Measurements from ENCODE around the gene SLC35A3.
"Not testable (repeated sequence)": the region's sequence is repeated elsewhere in the genome, so short reads cannot be mapped to it uniquely, and the experiment has no call there.

Gene SLC35A3

GRCh38 chr1:99972066-99972465 is 2.3 kb downstream of the SLC35A3 start:
- DNase-seq = not testable (repeated sequence)

DNA sequence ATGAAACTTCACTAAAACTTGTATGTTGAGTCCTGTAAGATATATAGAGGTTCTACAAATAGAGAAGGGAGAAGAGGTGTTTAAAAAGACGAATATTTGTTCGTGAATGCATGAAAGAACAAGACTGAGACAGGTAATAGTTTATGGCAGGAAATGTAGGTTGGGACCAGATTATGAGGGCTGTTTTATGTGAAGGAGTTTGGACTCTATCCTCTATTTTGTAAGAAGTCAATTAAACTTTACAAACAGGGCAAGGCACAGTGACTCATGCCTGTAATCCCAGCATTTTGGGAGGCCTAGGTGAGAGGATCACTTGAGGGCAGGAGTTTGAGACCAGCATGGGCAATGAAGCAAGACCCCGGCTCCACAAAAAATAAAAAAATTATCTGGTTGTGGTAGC is 5.7 kb downstream of the SLC35A3 start:
- no peak for DNase-seq

DNA sequence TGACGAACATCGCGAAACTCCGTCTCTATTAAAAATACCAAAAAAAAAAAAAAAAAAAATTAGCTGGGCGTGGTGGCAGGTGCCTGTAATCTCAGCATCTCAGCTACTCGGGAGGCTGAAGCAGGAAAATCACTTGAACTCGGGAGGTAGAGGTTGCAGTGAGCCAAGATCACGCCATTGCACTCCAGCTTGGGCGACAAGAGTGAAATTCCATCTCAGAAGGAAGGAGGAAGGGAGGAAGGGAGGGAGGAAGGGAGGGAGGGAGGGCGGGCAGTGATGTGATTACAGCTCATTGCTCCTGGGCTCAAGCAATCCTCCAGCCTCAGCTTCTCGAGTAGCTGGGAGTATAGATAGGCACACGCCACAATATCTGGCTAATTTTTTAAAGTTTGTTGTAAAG is 7.5 kb downstream of the SLC35A3 start:
- DNase-seq = not testable (repeated sequence)

DNA sequence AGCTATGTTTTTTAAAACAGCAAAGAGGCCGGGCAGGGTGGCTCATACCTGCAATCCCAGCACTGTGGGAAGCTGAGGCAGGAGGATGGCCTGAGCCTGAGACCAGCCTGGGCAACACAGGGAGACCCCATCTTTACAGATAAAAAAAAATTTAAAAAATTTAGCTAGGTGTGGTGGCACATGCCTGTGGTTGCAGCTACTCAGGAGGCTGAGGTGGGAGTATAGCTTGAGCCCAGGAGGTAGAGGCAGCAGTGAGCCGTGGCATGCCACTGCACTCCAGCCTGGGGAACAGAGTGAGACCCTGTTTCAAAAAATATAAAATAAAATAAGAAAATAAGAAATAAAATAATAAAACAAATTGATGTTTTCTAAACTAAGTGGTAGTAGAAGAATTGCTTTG is 8.4 kb downstream of the SLC35A3 start:
- no peak for DNase-seq

- DNase-seq = no peak
Observed at GRCh38 chr1:99979091-99979490, 9.3 kb downstream of the SLC35A3 start.

- no peak for DNase-seq
Observed at GRCh38 chr1:99980928-99981327, 11.1 kb downstream of the SLC35A3 start.

- DNase-seq = no peak
Observed at GRCh38 chr1:99986656-99987225, 16.9 kb downstream of the SLC35A3 start.

GRCh38 chr1:99988210-99988765 is 18.5 kb downstream of the SLC35A3 start:
- DNase-seq = no peak

GRCh38 chr1:99992044-99992722 is 22.4 kb downstream of the SLC35A3 start:
- no peak for DNase-seq

GRCh38 chr1:99992760-99993467 is 23.1 kb downstream of the SLC35A3 start:
- no peak for DNase-seq

GRCh38 chr1:99993468-99993845 is 23.7 kb downstream of the SLC35A3 start:
- DNase-seq = no peak

DNA sequence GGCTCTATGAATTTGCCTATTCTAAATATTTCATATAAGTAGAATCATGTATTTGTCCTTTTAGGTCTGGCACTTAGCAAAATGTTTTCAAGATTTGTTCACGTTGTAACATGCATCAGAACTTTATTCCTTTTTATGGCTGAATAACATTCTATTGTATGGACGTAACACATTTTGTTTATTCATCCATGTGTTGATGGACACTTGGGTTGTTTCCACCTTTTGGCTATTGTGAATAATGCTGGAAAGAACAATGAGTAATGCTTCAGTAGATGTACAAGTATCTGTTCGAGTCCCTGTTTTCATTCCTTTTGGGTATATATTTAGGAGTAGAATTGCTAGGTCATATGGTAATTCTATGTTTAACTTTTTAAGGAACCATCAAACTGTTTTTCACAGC is 24.7 kb downstream of the SLC35A3 start:
- no peak for DNase-seq

DNA sequence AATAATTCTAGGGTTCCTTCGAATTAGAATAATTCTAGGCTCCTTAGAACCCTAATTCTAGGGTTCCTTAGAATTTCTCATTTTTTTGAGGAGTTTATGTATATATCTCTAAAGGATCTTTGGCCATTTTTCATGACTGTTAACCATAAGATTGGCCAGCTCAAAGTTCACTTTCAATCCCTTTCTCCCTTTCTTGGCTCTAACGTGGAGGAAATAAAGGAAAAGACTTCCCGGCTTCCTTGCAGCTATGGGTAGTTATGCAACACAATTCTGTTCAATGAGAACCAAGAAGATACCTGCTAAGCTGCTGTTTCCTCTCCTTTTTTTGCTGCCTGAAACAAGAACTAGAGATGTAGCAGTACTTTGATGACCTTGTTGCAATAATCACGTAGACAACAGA is 27.2 kb downstream of the SLC35A3 start:
- DNase-seq = no peak

- DNase-seq = no peak
Observed at GRCh38 chr1:100001462-100001861, 31.7 kb downstream of the SLC35A3 start.

DNA sequence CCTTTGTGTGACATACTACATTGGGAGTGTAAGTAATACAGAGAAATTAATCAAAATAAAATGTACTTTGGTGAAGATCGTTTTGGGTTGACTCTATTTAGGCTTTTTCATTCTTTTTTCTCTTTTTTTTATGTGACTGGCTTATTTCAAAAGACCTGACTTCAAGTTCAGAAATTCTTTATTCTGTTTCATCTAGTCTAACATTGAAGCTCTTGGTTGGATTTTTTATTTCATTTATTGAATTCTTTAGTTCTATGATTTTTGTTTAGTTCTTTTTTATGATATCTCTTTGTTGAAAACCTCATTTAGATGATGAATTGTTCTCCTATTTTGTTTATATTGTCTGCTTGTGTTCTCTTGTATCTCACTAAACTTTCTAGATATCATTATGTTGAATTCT is 35.6 kb downstream of the SLC35A3 start:
- no peak for DNase-seq

GRCh38 chr1:100006688-100007087 is 36.9 kb downstream of the SLC35A3 start:
- no peak for DNase-seq

GRCh38 chr1:100009458-100009857 is 39.7 kb downstream of the SLC35A3 start:
- DNase-seq = no peak

GRCh38 chr1:100010804-100011203 is 41.0 kb downstream of the SLC35A3 start:
- no peak for DNase-seq

GRCh38 chr1:100019220-100019619 is 49.4 kb downstream of the SLC35A3 start:
- DNase-seq = no peak

- no peak for DNase-seq
Observed at GRCh38 chr1:100023482-100023881, 53.7 kb downstream of the SLC35A3 start.

GRCh38 chr1:100027212-100027611 is 57.4 kb downstream of the SLC35A3 start:
- DNase-seq = no peak

DNA sequence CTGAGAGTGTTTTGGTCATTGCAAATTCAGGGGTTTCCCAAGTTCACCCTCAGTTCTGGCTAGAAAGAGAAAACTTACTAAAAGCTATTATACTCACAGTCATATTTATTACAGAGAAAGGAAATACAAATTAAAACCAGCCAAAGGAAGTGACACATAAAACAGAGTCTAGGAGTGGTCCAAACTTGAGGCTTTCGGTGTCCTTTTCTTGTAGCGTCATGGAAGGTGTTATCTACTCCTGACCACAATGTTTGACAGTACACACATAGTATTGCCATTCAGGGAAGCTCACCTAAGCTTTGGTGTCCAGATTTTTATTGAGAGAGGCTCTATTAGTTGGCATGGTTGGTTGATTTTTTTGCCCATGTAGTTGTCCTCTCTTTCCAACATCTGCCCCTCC is 59.0 kb downstream of the SLC35A3 start:
- no peak for DNase-seq

GRCh38 chr1:100034470-100034869 is 64.7 kb downstream of the SLC35A3 start:
- DNase-seq = no peak
